ENCODE data around the gene NUCB1.

DNA sequence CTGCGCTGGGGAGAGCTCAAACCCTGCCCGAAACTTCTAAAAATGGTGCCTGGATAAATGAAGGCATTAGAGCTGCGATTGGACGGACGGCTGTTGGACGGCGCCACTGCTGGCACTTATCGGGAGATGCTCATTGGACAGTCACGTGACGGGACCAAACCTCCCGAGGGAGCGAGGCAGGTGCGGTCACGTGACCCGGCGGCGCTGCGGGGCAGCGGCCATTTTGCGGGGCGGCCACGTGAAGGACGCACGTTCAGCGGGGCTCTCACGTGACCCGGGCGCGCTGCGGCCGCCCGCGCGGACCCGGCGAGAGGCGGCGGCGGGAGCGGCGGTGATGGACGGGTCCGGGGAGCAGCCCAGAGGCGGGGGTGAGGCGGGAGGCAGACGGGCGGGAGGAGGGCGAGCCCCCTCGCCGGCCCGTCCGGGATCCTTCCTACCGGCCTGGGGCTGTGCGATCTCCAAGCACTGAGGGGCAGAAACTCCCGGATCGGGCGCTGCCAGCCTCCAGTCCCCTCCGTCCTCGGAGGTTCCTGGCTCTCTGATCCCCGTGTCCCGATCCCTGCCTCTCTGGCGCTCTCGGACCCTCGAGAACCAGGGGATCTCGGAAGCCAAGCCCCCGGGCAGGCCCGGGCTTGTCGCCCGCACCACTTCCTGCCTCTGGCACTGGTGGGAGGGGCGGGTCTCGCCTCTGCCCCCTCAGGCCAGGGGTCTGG is 54.6 kb downstream of the NUCB1 start, which contains the start of gene BAX:
- TF ChIP-seq, protein P1, sequence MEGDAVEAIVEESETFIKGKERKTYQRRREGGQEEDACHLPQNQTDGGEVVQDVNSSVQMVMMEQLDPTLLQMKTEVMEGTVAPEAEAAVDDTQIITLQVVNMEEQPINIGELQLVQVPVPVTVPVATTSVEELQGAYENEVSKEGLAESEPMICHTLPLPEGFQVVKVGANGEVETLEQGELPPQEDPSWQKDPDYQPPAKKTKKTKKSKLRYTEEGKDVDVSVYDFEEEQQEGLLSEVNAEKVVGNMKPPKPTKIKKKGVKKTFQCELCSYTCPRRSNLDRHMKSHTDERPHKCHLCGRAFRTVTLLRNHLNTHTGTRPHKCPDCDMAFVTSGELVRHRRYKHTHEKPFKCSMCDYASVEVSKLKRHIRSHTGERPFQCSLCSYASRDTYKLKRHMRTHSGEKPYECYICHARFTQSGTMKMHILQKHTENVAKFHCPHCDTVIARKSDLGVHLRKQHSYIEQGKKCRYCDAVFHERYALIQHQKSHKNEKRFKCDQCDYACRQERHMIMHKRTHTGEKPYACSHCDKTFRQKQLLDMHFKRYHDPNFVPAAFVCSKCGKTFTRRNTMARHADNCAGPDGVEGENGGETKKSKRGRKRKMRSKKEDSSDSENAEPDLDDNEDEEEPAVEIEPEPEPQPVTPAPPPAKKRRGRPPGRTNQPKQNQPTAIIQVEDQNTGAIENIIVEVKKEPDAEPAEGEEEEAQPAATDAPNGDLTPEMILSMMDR (IDR thresholded peaks at IDR 0.05 in 4 of 5, conservative IDR thresholded peaks at IDR 0.05 in 1 of 5) = peak in 2 of 5 experiments; percentile 71 to 74
- TF ChIP-seq POLR2A (IDR thresholded peaks at IDR 0.05) = peak; percentile 74 to 84
